Activated CD4-positive, CD25-positive, alpha-beta regulatory T cell treated with anti-CD3 and anti-CD28 coated beads, Interleukin-2, amount 50 U/mL, for 16 hours (primary cell): ENCODE results near the gene UBE2D3.
"Not testable (repeated sequence)": the region's sequence is repeated elsewhere in the genome, so short reads cannot be mapped to it uniquely, and the experiment has no call there.

ENCODE experiments used
- DNase-seq: peaks from one replicate; pipeline ENCODE4 v3.0.0-alpha.2; 2020; ENCODE audit warnings: low read depth, low spot score

UBE2D3 gene

DNA sequence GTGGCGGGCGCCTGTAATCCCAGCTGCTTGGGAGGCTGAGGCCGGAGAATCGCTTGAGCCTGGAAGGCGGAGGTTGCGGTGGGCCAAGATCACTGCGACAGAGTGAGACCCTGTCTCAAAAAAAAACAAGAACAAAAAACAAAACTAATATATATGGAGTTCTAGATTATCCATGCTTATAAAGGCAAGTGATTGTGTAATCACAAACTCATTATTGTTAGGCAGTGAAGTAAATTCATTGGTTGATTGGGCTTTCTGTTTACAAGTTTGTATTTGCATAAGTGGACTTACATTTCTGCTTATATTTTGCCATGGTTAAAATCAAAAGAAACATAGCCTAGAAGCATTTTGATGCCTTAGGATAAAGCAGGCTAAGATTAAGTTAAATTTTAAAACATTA is 2.5 kb upstream of the UBE2D3 start:
- no peak for DNase-seq

DNA sequence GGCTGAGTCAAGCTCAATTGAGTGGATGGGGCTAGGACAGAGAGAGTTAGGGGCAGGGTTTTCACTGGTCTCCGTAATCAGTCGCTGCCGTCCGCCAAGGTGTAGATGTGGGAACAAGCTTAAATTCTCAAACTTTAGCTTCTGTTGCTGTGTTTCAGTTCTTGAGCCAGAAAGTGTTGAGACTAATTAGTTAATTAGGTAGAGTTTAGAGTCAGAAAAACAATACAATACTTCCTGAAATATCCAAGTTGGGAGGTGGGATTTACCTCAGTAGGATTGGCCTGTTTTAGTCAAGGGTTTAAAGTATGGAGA is 1.1 kb upstream of the UBE2D3 start:
- DNase-seq, result no peak

GRCh38 chr4:102827674-102828496 is 534 bp upstream of the UBE2D3 start:
- DNase-seq, result peak; percentile 97

GRCh38 chr4:102826105-102826889 is 1.1 kb downstream of the UBE2D3 start:
- peak; percentile 48 for DNase-seq

DNA sequence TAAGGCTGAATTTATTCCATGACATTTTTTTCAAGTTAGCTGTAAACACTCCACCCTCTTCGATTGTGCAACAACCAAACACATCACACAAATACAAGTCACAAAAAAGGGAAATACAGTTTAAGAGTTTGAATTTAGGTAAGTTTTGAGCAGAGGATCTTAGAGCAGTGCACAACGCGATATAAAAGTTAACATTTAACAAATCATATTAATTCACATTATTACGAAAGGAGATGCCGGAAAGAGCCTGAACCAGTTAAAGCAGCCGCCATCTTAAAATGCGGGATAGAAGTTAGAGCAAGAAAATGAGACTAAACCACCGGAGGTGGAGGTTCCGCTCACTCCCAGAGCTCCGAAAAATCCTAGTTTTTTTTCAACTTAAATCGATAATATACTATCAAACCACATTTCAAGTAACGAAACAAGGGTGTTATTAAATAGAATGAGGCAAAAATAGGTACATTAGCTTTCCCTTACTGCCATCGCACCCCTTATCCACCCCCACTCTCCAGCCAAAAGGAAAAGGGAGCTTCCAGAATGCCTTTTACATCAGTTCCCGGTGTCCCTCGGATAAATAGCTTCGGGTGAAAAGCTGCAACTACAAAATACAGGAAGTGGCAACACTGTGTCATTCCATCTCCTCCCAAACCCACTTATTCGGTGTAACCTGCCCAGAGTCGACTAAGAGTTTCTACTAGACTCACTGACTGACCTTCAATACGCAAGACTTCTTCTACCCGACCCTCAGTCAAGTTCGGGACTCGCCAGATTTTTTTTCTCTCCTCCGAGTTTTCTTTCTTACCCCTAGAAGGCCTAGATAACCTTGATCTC is 1.9 kb downstream of the UBE2D3 start:
- DNase-seq, result no peak

- DNase-seq, result no peak
These were observed 3.0 kb downstream of the UBE2D3 start for GRCh38 chr4:102824398-102824797.

DNA sequence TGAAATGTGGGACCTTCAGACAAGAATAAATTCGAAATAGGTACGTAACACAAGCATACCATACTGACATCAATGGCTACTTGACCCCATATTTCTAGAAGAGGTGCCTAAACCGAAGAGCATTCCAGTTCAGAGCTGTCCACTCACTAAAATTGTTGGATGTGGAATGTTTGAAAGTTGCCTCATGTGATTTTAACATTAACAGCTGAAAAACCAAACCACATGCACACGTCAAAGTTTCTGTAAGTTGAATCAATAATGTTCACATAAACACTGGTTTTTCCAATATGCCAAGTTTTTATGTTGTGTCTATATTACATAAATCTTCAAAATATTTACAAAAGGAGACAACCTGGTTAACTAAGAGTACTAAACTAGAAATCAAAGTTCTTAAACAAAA is 3.5 kb downstream of the UBE2D3 start:
- DNase-seq, result no peak

- no peak for DNase-seq
These were observed 3.9 kb downstream of the UBE2D3 start for GRCh38 chr4:102823464-102823863.

DNA sequence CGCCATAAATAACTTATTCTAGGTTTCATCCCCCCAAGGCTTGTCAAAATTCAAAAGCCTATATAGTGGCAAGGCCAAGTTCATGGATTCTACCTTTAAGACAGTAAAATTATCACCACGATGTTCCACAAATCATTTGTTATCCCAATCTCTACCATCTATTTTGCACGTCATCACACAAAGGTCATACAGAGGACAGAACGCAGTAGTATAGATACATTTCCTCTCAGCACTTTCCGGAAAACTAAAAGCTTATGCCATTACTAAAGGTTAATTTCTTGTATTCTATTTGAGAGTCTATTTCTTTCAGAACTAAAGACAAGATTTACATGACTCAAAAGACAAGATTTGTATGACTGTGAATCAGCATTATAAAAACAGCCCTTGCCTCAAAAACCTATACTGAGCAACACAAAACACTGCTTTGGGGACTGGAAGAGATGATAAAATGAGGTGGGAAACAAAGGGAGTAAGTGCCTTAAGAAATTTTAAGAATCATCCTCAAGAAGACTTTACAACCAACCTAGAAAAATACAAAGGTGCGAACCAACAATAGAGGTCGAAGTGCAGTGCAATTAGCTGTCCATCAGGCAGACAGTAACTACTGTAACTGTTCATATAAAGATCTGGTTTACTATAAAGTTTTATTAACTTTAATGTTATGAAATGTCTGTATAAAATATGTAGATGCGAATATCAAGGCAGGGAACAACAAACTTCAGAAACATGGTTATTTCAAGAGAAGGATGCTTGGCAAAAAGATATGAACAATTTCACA is 7.6 kb downstream of the UBE2D3 start:
- no peak for DNase-seq

DNA sequence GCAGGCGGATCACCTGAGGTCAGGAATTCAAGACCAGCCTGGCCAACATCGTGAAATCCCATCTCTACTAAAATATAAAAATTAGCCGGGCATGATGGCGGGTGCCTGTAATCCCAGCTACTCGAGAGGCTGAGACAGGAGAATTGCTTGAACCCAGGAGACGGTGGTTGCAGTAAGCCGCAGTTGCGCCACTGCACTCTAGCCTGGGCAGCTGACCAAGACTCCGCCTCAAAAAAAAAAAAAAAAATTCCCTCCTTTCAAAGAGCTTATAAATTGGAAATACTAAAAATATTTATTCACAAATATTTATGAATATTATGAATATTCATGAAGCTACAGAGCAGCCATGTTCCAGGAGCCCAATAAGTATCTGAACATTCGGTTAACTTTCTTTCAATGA is 8.3 kb downstream of the UBE2D3 start:
- not testable (repeated sequence) for DNase-seq

- no peak for DNase-seq
These were observed 9.6 kb downstream of the UBE2D3 start for GRCh38 chr4:102817613-102818268.

GRCh38 chr4:102817021-102817605 is 10.2 kb downstream of the UBE2D3 start:
- no peak for DNase-seq

DNA sequence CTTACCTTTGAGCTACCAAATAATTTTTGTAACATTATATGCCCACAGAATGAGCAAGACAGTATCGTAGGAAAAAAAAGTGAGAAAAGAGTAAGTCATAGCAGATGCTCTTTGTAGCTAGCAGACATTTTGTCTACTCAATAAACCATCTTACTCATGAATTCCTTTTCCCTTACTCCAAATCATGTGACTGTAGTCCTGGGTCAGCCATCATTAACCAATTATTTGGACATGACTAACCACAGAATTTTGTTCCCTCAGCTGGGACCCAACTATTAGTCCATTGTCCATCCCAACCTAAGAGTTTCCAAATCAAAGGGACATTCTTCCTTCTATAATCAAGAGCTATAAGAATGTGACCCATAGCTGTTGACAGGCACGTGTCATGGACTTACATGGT is 11.4 kb downstream of the UBE2D3 start:
- no peak for DNase-seq

GRCh38 chr4:102809691-102810090 is 17.7 kb downstream of the UBE2D3 start:
- DNase-seq, result no peak

GRCh38 chr4:102809190-102809589 is 18.2 kb downstream of the UBE2D3 start:
- no peak for DNase-seq

DNA sequence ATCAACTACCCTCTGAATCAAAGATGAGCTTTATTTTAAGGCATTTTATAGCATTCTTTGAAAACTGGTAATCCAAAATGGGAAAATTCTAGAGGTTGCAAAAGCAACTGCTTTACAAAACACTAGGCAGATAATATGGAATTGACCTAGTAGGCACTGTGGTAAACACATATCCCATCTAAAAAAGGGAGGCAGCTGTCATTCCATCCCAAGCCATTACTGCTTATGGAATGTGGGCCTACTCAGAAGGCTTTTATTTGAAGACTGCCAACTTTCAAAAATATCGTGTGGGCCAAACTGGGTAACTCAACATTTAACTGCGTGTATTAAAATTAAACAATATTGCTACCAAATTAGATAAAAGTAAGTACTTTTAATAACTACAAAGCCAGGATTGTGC is 19.3 kb downstream of the UBE2D3 start:
- no peak for DNase-seq

GRCh38 chr4:102807345-102807744 is 20.0 kb downstream of the UBE2D3 start:
- DNase-seq, result no peak

GRCh38 chr4:102799816-102800215 is 27.5 kb downstream of the UBE2D3 start:
- DNase-seq, result no peak

GRCh38 chr4:102794999-102795398 is 32.4 kb downstream of the UBE2D3 start:
- DNase-seq, result no peak

- DNase-seq, result no peak
These were observed 34.9 kb downstream of the UBE2D3 start for GRCh38 chr4:102792361-102792936.
